Activated T-cell treated with anti-CD3 and anti-CD28 coated beads for 48 hours (primary cell): ENCODE measurements around the gene FAT3.

Source experiments
- DNase-seq: peaks from one replicate; pipeline ENCODE4 v3.0.0-alpha.2; 2020; ENCODE audit warnings: low read depth

Gene FAT3

GRCh38 chr11:92227959-92228935 is 3.6 kb downstream of the FAT3 start:
- no peak for DNase-seq

GRCh38 chr11:92236856-92237255 is 12.2 kb downstream of the FAT3 start:
- no peak for DNase-seq

GRCh38 chr11:92240916-92241315 is 16.3 kb downstream of the FAT3 start:
- no peak for DNase-seq

GRCh38 chr11:92245700-92246271 is 21.2 kb downstream of the FAT3 start:
- no peak for DNase-seq

- DNase-seq, result no peak
Measured at GRCh38 chr11:92246630-92247029, 22.0 kb downstream of the FAT3 start.

GRCh38 chr11:92249156-92249753 is 24.6 kb downstream of the FAT3 start:
- DNase-seq, result no peak

GRCh38 chr11:92251980-92252379 is 27.4 kb downstream of the FAT3 start:
- no peak for DNase-seq

- no peak for DNase-seq
Measured at GRCh38 chr11:92253421-92253820, 28.8 kb downstream of the FAT3 start.

- DNase-seq, result no peak
Measured at GRCh38 chr11:92253945-92254344, 29.3 kb downstream of the FAT3 start.

GRCh38 chr11:92257536-92257935 is 32.9 kb downstream of the FAT3 start:
- no peak for DNase-seq

- DNase-seq, result no peak
Measured at GRCh38 chr11:92259861-92260260, 35.2 kb downstream of the FAT3 start.

- DNase-seq, result no peak
Measured at GRCh38 chr11:92264350-92264749, 39.7 kb downstream of the FAT3 start.

- no peak for DNase-seq
Measured at GRCh38 chr11:92266806-92267205, 42.2 kb downstream of the FAT3 start.

GRCh38 chr11:92267278-92267677 is 42.7 kb downstream of the FAT3 start:
- DNase-seq, result no peak

- no peak for DNase-seq
Measured at GRCh38 chr11:92267968-92268367, 43.4 kb downstream of the FAT3 start.

- no peak for DNase-seq
Measured at GRCh38 chr11:92268546-92268945, 43.9 kb downstream of the FAT3 start.

GRCh38 chr11:92269021-92269420 is 44.4 kb downstream of the FAT3 start:
- no peak for DNase-seq

GRCh38 chr11:92269841-92270240 is 45.2 kb downstream of the FAT3 start:
- no peak for DNase-seq

- no peak for DNase-seq
Measured at GRCh38 chr11:92272651-92273050, 48.0 kb downstream of the FAT3 start.
